HEK293T (cell line): Measurements from ENCODE around the gene TRPV4.

Experiments
- CTCF ChIA-PET: fragments of 350-600 bp; formaldehyde crosslinking; extraction: SDS; loops from one replicate; lab custom pipeline; 2021; ENCODE audit warnings: antibody characterized with exemption, inconsistent platforms; lab: Yijun Ruan, JAX
- POLR2A ChIA-PET: fragments of 350-600 bp; formaldehyde crosslinking; extraction: SDS; loops from one replicate; lab custom pipeline; 2020; ENCODE audit warnings: antibody characterized with exemption, inconsistent platforms; lab: Yijun Ruan, JAX
- DNase-seq: peaks from one replicate; pipeline ENCODE4 v3.0.0; 2012; ENCODE audit warnings: mixed read lengths; ENCODE audit errors: extremely low spot score
- ARNT ChIP-seq: fragments of 450-650 bp; IDR thresholded peaks from 2 replicates; pipeline ENCODE4 v1.6.1; 2017; ENCODE audit warnings: mild to moderate bottlenecking
- BHLHE40 ChIP-seq: fragments of 450-650 bp; IDR thresholded peaks from 2 replicates; pipeline ENCODE4 v1.6.1; 2016; ENCODE audit warnings: mild to moderate bottlenecking, moderate library complexity, borderline replicate concordance
- CTBP1 ChIP-seq: fragments of 450-650 bp; IDR thresholded peaks from 2 replicates; pipeline ENCODE4 v1.6.1; 2016; ENCODE audit warnings: borderline replicate concordance
- ELF4 ChIP-seq: fragments of 450-650 bp; IDR thresholded peaks from 2 replicates; pipeline ENCODE4 v1.6.1; 2017; ENCODE audit warnings: antibody characterized with exemption
- FOXA1 ChIP-seq: fragments of 450-650 bp; IDR thresholded peaks from 2 replicates; pipeline ENCODE4 v1.6.1; 2016; ENCODE audit warnings: mild to moderate bottlenecking
- FOXK2 ChIP-seq: fragments of 450-650 bp; IDR thresholded peaks from 2 replicates; pipeline ENCODE4 v1.6.1; 2016; ENCODE audit warnings: mild to moderate bottlenecking
- FOXM1 ChIP-seq: fragments of 450-650 bp; IDR thresholded peaks from 2 replicates; pipeline ENCODE4 v1.6.1; 2017; ENCODE audit warnings: mild to moderate bottlenecking, borderline replicate concordance
- L3MBTL2 ChIP-seq: fragments of 450-650 bp; conservative IDR thresholded peaks from 2 replicates; pipeline ENCODE4 v1.6.1; 2016; ENCODE audit warnings: mild to moderate bottlenecking
- LEF1 ChIP-seq: fragments of 450-650 bp; IDR thresholded peaks from 2 replicates; pipeline ENCODE4 v1.6.1; 2017; ENCODE audit warnings: mild to moderate bottlenecking, borderline replicate concordance
- NFRKB ChIP-seq: fragments of 450-650 bp; IDR thresholded peaks from 2 replicates; pipeline ENCODE4 v1.6.1; 2016; ENCODE audit warnings: mild to moderate bottlenecking, moderate library complexity
- PKNOX1 ChIP-seq: fragments of 450-650 bp; IDR thresholded peaks from 2 replicates; pipeline ENCODE4 v1.6.1; 2016
- SP1 ChIP-seq: fragments of 450-650 bp; IDR thresholded peaks from 2 replicates; pipeline ENCODE4 v1.6.1; 2017
- SUZ12 ChIP-seq: fragments of 450-650 bp; IDR thresholded peaks from 2 replicates; pipeline ENCODE4 v1.6.1; 2016; ENCODE audit warnings: mild to moderate bottlenecking
- TARDBP ChIP-seq: fragments of 450-650 bp; IDR thresholded peaks from 2 replicates; pipeline ENCODE4 v1.6.1; 2016
- ZNF384 ChIP-seq: fragments of 450-650 bp; IDR thresholded peaks from 2 replicates; pipeline ENCODE4 v1.6.1; 2016

The TRPV4 gene

GRCh38 chr12:109770104-109770860 is 62.9 kb downstream of the TRPV4 start:
- TF ChIP-seq FOXM1 (no peak), ZNF384 (no peak), BHLHE40 (no peak), ELF4 (no peak), SP1 (no peak), SUZ12 (no peak), CTBP1 (no peak), TARDBP (no peak), PKNOX1 (no peak), FOXA1 (no peak), LEF1 (no peak), L3MBTL2 (no peak), FOXK2 (no peak)
- ChIA-PET POLR2A (no interaction called here), CTCF (interaction anchor here (0.9 to 1.0 kb wide), 2 partner anchors 165 to 173 kb away, joined by 3 read pairs; no protein-coding TSS in a partner anchor)
- no peak for DNase-seq

- ChIA-PET CTCF (interaction anchor here (0.5 kb wide), 1 partner anchor 33 kb away, joined by 5 read pairs; no protein-coding TSS in a partner anchor), POLR2A (no interaction called here)
- DNase-seq, result no peak
- TF ChIP-seq L3MBTL2 (no peak), ELF4 (no peak), SUZ12 (no peak), NFRKB (no peak), LEF1 (no peak), ARNT (no peak), CTBP1 (no peak), FOXM1 (no peak), TARDBP (no peak), FOXK2 (no peak)
Measured at GRCh38 chr12:109768901-109769670, 64.1 kb downstream of the TRPV4 start.

GRCh38 chr12:109767991-109768900 is 65.0 kb downstream of the TRPV4 start:
- POLR2A ChIA-PET, result no interaction called here
- no peak for TF ChIP-seq ARNT
- TF ChIP-seq TARDBP, result no peak
- TF ChIP-seq L3MBTL2, result no peak
- TF ChIP-seq ZNF384, result no peak
- TF ChIP-seq FOXA1, result no peak
- TF ChIP-seq PKNOX1, result no peak
- TF ChIP-seq FOXM1, result no peak
- no peak for TF ChIP-seq ELF4
- TF ChIP-seq FOXK2, result no peak
- no peak for TF ChIP-seq SP1
- no peak for TF ChIP-seq SUZ12
- TF ChIP-seq CTBP1, result no peak
- CTCF ChIA-PET, result interaction anchor here (0.5 kb wide), 1 partner anchor 34 kb away, joined by 5 read pairs; no protein-coding TSS in a partner anchor
- DNase-seq, result no peak

GRCh38 chr12:109767456-109767855 is 65.7 kb downstream of the TRPV4 start:
- CTCF ChIA-PET, result no interaction called here
- TF ChIP-seq ZNF384 (no peak), TARDBP (no peak), ARNT (no peak), BHLHE40 (no peak), FOXK2 (no peak), ELF4 (no peak), FOXM1 (no peak), LEF1 (no peak), SUZ12 (no peak), L3MBTL2 (no peak), CTBP1 (no peak), PKNOX1 (no peak), FOXA1 (no peak), SP1 (no peak), NFRKB (no peak)
- POLR2A ChIA-PET, result no interaction called here
- DNase-seq, result no peak

GRCh38 chr12:109766251-109766778 is 66.9 kb downstream of the TRPV4 start:
- TF ChIP-seq CTBP1 (no peak), FOXK2 (no peak), FOXM1 (no peak), L3MBTL2 (no peak), ZNF384 (no peak), ELF4 (no peak), PKNOX1 (no peak), NFRKB (no peak), BHLHE40 (no peak)
- ChIA-PET POLR2A (no interaction called here), CTCF (interaction anchor here (0.7 to 1.2 kb wide), 2 partner anchors 13 to 79 kb away, joined by 3 to 6 read pairs; no protein-coding TSS in a partner anchor)
- DNase-seq, result no peak
